GM20431 (cell line): ENCODE measurements around the gene HNRNPA1.
"Not testable (repeated sequence)": the region's sequence is repeated elsewhere in the genome, so short reads cannot be mapped to it uniquely, and the experiment has no call there.

Source experiments
- in situ Hi-C: fragments of 300-500 bp; cut with MseI, MboI; formaldehyde crosslinking; loops from one replicate; pipeline ENCODE4 v1.15.0; 2020; ENCODE audit warnings: low sequenced_read_pairs; ENCODE audit not compliant: unreplicated experiment

HNRNPA1 gene

DNA sequence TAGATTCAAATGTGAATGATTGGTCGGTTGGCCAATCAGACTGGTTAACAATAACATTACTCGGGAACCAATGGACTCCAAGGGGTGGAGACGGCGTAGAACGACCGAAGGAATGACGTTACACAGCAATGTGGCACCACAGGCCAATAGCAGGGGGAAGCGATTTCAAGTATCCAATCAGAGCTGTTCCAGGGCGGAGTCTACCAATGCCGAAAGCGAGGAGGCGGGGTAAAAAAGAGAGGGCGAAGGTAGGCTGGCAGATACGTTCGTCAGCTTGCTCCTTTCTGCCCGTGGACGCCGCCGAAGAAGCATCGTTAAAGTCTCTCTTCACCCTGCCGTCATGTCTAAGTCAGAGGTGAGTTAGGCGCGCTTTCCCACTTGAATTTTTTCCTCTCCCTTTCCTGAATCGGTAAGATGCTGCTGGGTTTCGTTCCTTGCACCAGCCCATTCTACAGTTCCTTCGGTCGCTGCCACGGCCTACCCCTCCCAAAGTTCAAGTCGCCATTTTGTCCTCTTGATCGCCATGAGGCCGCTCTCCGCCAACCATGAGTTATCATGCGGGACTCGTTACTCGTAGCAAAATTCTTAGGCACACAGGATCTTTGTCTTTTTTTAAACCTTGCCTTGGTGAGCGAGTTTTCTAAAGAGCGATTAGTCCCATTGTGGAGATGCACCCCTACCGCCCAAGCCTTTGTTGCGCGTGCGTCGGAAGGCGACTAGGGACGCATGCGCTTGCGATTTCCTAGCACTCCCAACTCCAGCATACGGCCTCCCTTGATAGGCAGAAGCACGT lies at the start of gene HNRNPA1:
HNRNPA1 (plus strand) TSS at position 259 of the 793 bp plus-strand sequence; CDS start at position 341, 82 bp downstream.
- in situ Hi-C loops = no loop called here

DNA sequence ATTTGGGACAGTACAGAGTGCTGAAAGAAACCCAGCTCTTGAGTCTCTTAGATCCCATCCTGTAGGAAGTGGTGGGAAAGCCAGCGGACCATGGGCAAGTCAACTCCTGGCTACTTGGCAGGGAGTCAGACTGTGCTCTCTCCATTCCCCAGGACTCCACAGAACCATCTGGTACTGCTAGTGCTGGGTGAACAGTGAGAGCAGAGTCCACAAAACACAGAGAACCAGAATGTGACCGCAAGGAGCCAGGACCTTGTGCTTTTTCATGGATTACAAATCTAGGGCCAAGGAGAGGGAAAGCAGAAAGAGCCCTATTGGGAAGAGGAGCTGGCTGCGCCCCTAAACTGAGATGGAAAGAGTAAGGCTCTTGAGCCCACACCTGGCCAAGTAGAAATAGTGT lies 49.3 kb upstream of the HNRNPA1 start:
- in situ Hi-C loops = not testable (repeated sequence)

DNA sequence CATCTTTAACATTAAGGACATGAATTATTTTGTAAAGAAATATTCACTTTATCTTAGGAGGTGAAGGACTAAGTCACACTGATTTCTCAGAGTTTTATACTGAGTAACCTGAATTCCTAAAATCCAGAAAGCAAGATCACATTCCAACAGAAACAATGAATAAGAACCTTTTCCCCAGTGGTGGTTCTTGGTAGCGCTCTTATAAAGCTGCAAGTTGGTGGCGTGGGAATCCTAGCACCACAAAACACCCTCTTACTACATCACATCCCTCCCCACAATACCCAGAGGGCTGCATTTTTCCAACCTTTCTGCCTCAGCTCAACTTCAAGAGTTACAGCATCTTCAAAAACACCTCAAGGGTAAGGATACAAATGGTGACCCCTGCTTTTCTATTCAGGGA lies 47.7 kb upstream of the HNRNPA1 start:
- in situ Hi-C loops = no loop called here

DNA sequence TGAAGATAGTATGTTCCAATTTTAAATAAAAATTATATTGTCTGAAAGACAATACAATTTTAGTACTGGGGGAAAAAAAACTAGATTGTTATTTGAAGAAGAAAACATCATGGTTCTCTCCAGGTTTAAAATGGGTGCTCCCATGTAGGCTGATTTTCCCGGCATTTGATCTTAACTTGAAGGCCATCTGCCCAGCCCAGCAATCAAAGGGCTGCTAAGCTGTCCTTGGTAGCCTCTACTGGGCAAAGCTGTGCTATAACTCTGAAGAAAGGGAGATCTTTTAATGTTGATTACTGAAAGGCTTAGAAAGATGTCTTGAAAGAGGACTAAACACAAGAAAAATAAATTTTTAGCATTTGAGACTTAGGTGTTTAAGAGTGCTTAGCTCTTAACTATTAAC lies 42.0 kb upstream of the HNRNPA1 start:
- in situ Hi-C loops = no loop called here

DNA sequence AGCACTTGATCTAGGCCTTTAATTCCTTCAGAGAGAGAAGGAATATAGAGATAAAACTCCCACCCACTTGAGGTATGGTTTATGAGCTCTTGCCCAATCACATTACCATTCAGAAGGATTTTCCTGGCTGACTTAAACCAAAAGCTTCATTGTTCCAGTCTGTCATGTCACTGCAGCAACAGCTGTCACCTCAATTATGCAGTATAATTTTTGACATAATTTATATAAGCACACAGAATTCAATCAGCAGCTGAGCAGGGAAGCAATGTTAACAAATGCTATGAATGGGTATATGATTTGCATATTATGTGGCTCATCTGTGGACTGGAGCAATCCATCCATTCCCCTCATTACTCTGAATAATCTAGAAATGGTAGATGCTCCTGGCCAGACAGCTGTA lies 40.9 kb upstream of the HNRNPA1 start:
- in situ Hi-C loops = no loop called here

DNA sequence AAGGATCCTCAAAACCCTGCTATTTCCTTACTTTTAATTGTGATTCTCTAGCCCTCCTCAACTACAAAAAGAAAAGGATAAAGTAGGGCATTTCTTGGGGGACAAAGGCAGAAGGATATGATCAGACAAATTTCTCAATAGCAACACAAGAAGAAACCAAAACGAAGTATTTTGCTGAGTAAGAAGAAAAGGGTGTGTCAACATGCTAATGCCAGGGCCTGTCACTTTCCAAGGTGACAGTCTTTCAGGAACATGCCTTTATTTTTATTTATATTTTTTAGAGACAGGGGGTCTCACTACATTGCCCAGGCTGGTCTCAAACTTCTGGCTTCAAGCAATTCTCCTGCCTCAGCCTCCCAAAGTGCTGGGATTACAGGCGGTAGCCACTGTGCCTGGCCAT lies 40.4 kb upstream of the HNRNPA1 start:
- in situ Hi-C loops = no loop called here

DNA sequence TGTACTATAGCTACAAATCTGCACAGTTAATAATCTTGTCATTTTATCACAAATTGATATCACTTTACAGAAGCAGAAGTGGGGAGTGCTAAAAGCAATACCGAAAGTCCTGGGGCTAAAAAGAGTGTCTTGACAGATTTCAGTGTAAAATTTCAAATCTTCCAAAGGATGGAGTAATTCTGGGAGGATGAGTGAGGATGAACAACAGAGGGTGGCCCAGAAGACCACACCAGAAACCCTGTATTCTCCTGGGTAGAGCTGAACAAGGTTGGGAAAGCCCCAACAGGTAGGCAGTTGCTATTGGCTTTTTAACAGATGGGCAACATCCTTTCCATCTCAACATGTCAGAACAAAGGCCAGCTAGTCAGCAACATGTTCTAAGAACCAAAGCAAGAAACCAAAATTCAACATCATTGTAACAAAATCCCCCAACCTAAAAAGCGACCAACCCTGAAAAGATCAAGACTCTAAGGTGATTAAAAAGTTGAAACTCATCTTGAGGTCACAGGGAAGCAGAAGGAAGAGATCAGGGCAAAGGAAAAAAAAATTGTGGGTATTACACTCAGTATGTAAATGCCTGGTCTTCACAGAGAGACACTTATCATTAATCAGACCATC lies 39.4 kb upstream of the HNRNPA1 start:
- in situ Hi-C loops = no loop called here

DNA sequence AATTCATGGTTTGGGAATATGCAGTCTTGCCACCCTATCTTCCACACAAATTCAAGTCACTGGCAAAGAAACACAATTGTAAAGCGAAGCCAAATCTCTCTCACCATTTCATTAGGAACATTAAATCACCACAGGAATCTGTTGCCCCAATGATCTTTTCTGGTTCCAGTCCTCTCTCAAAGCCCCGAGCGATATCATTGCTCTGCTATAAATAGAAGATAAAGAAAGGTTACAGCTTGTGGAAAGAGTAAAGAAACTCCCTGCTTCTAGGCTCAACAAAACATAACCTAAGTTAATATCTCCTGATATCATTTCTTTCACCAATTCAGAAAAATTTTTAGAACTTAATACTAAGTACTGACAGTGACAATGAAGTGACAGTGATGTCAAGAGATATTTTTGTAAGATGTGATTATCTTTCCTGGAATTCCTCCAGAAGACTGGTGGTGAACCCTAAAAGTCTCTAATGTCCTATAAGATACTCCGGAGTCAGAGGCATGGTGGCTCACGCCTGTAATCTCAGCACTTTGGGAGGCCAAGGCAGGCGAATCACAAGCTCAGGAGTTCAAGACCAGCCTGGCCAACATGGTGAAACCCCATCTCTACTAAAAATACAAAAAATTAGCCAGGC lies 34.4 kb upstream of the HNRNPA1 start:
- in situ Hi-C loops = no loop called here

DNA sequence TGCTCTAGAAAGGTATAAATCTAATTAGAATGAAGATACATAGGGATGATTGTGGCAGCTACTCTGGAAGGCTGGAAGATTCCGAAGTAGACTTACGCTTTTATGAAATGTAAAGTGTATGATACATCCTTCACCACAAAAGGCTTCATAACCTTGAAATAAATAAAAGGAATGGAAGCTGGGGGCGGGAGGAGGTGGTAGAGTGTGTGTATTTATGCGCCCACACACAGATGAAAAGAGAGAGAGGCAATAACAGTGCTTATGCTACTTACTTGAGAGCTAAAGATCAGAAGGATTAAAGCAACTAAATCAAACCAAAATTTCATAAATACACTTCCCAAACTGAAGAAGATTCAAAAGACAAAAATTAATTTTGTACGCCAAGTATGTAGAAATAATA lies 31.0 kb upstream of the HNRNPA1 start:
- in situ Hi-C loops = no loop called here

DNA sequence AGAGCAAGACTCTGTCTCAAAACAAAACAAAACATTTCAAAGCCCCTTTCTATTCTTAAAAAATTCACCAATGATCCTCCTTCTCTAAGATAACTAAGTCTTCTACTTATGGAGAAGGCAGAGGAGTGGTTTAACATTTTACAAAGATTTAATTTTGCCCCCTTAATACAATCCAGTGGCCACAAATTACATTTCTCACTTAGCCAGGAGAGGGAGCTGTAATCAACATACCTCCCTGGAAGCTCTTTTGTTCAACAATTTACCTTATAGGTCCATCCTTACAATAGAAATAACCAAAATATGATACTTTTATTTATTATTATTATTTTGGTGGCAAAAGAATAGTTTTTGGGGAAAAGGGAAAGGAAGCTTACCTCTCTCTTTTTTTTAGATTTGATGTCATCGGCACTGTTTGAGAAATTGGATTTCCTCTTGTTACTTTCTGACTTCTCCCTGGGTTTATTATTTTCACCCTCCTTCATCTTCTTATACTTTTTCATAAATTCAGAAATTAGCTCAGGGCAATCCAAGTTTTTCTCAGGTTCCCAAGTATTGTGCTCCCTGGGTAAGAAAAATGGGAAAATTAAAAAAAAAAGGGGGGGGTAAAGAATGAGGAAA lies 28.8 kb upstream of the HNRNPA1 start:
- in situ Hi-C loops = no loop called here

DNA sequence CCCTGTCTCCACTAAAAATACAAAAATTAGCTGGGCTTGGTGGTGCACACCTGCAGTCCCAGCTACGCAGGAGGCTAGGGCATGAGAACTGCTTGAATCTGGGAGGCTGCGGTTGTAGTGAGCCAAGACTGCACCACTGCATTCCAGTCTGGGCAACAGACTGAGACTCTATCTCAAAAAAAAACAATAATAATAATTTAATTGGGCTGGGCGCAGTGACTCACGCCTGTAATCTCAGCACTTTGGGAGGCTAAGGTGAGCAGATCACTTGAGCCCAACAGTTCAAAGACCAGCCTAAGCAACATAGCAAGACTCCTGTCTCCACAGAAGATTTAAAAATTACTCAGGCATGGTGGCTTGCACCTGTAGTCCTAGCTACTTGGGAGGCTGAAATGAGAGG lies 27.3 kb upstream of the HNRNPA1 start:
- in situ Hi-C loops = no loop called here

DNA sequence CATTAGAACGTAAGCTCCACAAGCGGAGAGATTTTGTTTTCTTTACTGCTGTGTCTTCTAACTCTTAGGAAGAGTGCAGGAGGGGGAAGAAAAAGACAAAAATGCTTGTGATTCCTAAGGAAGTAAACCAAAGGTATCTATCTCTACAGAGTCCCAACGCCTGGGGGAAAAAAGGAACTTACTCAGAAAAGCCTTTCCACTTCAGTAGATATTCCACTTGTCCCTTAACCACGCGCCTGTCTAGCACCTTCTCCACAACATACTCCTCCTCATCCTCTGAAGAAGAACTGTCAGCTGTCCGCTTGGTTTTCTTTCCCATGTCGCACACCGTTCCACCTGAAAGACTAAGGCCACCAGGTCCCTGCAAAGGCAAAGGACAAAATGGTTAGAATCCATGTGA lies 23.2 kb upstream of the HNRNPA1 start:
- in situ Hi-C loops = no loop called here

DNA sequence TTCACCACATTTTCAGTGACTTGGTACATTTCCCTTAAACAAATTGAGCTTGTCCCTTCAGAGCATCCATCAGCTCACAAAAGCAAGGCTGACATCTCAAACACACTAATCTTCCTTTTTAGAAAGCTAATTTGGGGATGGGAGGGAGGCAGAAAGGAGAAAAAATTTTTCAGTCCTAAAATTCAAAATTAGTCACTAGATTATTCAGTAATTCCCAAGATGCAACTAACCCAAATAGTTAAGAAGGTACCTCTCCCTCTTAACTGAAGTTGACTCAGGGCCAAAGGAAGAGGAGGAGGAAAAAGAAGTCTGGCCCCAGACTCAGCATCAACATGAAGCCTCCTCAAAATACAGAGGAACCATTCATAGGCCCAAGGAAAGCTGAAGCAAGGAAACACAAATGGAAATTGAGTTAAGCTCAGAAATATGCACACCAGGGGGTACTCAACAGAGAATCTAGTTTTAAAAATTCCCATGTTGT lies 22.3 kb upstream of the HNRNPA1 start:
- in situ Hi-C loops = no loop called here

DNA sequence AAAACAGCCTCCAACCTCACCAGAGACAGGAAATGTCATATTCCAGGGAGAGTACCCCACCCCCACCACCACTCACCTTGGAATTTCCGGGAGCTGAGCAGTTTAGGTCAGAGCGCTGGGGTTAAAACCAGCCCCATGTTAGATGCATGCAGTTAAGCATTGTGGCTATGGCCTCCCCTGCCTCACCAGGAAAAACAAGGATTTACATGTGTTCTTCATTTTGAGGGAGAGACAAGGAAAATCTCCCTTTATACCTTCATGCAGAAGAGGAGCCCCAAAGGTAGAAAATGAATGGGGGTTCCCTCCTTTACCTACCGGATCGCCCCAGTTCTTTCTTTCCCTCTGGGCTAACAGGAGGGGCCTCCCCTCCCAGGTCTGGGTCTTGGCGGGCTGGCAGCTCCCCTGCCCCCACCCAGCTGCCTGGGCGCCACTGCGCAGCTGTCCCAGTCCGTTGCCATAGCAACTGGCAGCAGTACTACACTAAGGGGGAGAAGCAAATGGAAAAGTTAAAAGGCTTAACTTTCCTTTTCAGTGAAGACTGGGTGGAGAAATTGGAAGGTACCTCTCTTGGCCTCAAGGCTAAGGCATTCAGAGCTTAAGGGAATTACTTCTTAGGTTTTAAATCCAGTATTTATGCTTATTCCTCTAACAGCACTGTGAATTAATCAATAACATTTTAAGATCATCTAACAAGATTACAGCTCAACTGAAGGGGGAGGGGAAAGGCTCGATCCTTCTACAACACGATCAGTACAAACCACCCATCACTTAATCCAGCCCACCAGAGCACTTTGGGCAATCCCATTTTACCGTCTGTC lies 21.1 kb upstream of the HNRNPA1 start:
- in situ Hi-C loops = no loop called here

DNA sequence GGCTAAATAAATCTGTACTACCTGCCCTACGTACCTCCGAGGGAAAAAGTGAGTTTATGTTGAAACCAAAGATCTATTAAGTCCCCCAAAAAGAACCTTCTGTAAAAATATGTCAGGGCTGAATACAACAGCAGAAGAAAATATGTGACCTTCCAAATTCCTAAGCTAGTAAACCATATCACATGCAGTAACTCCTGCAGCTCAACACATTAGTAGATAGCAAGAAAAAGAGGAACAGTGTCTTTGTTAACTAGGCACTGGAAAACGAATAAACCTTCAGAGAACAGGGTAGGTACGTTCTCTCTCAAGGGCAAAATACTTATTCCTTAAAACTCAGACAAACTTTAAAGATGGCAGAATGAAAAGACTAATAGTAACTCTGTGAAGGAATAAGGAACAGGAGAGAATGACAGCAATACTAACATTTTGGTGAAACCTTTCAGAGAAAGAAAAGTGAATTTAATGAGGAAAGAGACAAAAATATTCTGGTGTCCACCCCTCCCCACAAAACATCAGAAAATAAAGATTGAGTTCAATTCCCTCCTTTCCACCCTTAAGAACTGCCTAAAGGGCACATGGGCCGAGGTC lies 18.6 kb upstream of the HNRNPA1 start:
- in situ Hi-C loops = no loop called here

DNA sequence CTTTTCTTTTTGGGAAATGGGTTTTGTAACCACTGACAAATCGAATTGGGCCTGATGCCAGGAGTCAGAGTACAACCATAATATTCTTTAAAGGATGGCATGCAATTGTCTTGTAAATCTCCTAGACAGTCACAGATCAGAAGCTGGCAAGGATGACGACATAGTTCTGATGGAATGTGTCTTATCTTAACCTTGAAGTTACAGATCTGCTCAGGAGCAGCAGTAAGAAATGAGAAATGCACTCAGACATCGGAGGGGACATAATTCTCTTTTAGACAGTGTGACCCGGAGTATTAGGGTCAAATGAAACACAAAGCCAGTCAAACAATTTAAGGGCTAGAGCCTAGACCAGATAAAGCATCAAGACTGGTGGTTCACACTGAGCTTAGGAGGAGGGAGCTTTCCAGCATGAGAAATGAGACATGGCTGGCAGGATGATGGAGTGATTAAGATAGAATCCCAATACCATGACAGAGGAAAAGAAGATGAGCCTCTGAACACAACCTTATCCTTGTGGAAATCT lies 18.1 kb upstream of the HNRNPA1 start:
- in situ Hi-C loops = no loop called here

DNA sequence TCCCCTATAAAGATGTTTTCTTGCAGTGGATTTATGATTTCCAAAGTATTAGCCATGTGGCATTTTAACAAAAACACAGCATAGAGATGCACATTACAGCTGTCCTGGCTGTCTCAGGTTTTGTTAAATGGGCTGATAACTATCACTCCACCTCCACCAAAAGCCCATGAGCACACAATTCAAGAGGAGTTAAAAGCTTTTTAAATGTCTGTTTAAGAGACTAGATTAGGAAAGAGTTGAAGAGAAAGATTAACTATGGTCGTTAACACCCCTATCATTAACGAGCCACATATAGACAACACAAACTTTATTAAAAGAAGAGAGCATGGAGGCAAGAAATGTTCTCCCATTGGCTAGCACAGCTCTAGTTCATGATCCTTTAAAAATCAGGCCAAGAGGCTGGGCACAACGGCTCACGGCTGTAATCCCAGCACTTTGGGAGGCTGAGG lies 15.1 kb upstream of the HNRNPA1 start:
- in situ Hi-C loops = no loop called here

DNA sequence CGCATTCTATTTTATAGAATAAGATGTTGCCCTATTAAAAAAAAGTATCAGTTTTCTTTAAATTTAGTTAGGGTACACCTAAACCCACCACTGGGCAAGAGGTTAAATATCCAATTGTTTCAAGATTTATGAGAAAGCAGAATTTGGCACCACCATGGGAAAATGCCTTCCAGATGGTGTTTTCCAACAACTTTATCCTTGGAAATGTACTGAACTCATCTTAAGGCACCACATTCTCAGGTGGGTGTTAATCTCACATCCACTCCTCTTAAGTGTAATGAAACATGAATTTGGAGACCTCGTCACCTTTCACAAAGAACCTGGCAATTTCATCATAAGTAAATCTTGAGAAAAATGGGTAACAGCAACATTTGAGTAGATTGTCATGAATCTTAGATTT lies 13.7 kb upstream of the HNRNPA1 start:
- in situ Hi-C loops = no loop called here

DNA sequence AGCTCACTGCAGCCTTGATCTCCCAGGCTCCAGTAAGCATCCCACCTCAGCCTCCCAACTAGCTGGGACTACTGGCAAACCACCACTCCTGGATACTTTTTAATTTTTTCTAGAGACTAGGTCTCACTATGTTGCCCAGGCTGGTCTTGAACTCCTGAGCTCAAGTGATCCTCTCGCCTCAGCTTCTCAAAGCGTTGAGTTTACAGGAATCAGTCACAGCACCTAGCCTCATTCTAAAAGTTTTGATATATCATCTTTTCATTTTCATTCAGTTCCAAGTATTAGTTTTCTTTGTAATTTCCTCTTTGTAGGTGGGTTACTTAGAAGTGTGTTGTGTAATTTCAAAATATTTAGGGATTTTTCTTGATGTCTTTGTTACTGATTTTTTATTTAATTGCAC lies 10.2 kb upstream of the HNRNPA1 start:
- in situ Hi-C loops = no loop called here
